HFF-Myc (cell line): ENCODE measurements around the gene KCNT2.
A peak's percentile ranks its signal among the peaks of the same experiment; 100 is the strongest.

Experiments
- DNase-seq: peaks from one replicate; pipeline ENCODE4 v3.0.0-alpha.2; 2011; ENCODE audit warnings: low read depth; ENCODE audit errors: extremely low read depth
- H3K4me3 ChIP-seq: replicated peaks from 2 replicates; pipeline ENCODE4 v1.5.1; 2011; ENCODE audit warnings: low read depth, mild to moderate bottlenecking, control low read depth, low read length
- TF ChIP-seq, protein P1 (sequence below): IDR thresholded peaks from 2 replicates; pipeline ENCODE4 v1.5.1; 2012; ENCODE audit warnings: mild to moderate bottlenecking, low read depth, low read length, control low read depth; ENCODE audit errors: missing control alignments

KCNT2 gene

GRCh38 chr1:196357913-196358312 lies 250.3 kb downstream of the KCNT2 start:
- no peak overlapping the region for H3K4me3 ChIP-seq
- no peak for DNase-seq
- TF ChIP-seq, protein P1, sequence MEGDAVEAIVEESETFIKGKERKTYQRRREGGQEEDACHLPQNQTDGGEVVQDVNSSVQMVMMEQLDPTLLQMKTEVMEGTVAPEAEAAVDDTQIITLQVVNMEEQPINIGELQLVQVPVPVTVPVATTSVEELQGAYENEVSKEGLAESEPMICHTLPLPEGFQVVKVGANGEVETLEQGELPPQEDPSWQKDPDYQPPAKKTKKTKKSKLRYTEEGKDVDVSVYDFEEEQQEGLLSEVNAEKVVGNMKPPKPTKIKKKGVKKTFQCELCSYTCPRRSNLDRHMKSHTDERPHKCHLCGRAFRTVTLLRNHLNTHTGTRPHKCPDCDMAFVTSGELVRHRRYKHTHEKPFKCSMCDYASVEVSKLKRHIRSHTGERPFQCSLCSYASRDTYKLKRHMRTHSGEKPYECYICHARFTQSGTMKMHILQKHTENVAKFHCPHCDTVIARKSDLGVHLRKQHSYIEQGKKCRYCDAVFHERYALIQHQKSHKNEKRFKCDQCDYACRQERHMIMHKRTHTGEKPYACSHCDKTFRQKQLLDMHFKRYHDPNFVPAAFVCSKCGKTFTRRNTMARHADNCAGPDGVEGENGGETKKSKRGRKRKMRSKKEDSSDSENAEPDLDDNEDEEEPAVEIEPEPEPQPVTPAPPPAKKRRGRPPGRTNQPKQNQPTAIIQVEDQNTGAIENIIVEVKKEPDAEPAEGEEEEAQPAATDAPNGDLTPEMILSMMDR = no peak

DNA sequence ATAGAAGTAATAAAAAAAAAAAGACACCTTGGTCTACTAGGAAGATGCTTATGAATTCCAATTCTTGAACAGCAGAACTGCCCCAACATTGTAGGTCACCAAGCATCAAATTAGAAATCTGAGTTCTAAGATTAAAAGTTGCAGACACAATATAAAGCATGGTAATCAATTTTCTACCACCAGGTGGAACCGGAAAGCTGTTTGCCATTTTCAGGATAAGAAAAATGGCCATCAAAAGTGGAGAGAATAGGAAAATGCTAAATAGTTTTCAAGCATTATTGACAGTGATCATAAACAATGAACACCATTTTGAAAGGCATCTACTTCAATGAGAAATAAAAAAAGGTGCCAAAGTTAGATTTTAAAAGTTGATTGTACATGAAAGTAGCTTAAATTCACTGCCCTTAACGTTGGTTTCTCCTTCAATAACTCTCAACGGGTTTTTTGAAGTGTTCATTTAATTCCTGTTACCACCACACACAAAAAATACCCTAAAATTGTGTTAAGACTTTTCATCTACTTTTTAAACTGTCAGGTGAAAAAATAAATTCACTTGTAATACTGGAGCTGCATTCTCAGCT lies 252.9 kb downstream of the KCNT2 start:
- DNase-seq = no peak
- H3K4me3 ChIP-seq = no peak overlapping the region
- TF ChIP-seq, protein P1 = peak; percentile 31

DNA sequence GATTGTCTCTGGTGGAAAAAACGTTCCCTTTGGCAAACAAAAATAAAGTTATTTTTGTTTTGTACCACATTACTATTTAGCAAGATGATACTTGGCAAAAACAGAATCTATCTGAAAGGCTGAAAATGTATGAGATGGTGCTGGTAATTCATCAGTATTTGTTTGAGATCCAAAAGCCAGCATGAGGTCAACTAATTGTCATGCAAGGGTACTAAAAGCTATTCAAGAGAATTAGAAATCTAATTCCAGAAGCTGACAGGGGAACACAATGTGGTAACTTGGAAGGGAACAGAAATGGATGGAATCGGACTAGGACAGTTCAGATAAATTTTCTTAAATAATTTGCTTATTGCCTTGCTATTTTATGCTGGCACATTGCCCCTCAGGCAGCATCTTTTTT lies 263.8 kb downstream of the KCNT2 start:
- no peak overlapping the region for H3K4me3 ChIP-seq
- DNase-seq = no peak
- TF ChIP-seq, protein P1 = no peak

GRCh38 chr1:196324345-196324744 lies 283.9 kb downstream of the KCNT2 start:
- no peak overlapping the region for H3K4me3 ChIP-seq
- no peak for DNase-seq
- TF ChIP-seq, protein P1 = no peak

DNA sequence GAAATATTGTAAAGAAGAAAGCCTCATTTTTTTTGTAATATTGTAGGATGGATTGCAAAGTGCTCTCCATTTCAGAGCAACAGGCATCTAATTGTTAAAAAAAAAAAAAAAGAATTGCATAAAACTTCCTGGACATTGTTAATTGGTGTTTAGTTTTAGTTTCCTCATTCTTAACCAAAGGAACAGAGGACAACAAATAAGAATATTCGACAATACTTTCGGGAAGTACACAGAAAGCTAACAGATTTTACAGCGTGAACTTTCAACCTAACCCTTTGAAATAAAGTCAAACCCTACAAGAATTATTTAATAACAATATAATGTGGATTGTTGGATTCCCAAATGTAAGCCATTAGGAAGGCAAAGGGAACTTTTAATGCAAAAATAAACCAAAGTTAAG lies 284.4 kb downstream of the KCNT2 start:
- TF ChIP-seq, protein P1 = no peak
- DNase-seq = no peak
- no peak overlapping the region for H3K4me3 ChIP-seq

- no peak overlapping the region for H3K4me3 ChIP-seq
- TF ChIP-seq, protein P1 = no peak
Measured at GRCh38 chr1:196319301-196319700, 288.9 kb downstream of the KCNT2 start.

More at GRCh38 chr1:196319301-196319700, 288.9 kb downstream of the KCNT2 start:
- DNase-seq = no peak
